SW480 (cell line): ENCODE measurements around the gene ARHGEF39.

ENCODE experiments used
- DNase-seq: peaks from one replicate; pipeline ENCODE4 v3.0.0-alpha.2; 2016; ENCODE audit warnings: low spot score

The ARHGEF39 gene

GRCh38 chr9:35675204-35675603, 10.2 kb upstream of the ARHGEF39 start:
- DNase-seq = no peak

GRCh38 chr9:35674025-35674361, 9.0 kb upstream of the ARHGEF39 start:
- no peak for DNase-seq

DNA sequence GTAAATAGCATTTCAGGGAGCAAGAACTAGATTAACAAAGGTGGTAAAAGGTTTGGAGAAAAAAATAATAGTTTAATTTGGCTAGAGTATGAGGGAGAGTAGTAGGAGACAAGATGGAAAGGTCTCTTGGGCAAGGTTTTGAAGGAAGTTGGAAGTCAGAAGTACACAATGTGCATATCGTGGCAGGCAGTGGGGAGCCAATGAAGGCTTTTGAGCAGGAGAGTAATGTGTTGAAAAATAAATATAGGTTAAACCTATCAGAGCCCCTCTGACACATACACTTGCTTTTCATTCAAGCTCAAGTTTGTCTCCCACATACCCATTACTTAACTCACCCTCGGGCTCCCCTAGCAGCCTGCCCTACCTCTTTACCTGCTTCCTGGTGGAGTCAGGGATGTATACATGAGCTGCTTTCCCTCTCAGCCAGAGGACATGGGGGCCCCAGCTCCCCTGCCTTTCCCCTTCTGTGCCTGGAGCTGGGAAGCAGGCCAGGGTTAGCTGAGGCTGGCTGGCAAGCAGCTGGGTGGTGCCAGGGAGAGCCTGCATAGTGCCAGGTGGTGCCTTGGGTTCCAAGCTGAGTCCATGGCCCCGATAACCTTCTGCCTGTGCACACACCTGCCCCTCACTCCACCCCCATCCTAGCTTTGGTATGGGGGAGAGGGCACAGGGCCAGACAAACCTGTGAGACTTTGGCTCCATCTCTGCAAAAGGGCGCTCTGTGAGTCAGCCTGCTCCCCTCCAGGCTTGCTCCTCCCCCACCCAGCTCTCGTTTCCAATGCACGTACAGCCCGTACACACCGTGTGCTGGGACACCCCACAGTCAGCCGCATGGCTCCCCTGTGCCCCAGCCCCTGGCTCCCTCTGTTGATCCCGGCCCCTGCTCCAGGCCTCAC, 8.4 kb upstream of the ARHGEF39 start, which contains the start of gene CA9:
Gene CA9, plus strand, starts transcription at position 797 of the 893 bp plus-strand sequence. Its CDS starts 32 bp downstream, at position 829.
- DNase-seq = no peak

GRCh38 chr9:35669331-35670145, 4.5 kb upstream of the ARHGEF39 start:
- DNase-seq = peak; percentile 87

- DNase-seq = no peak
Observed at GRCh38 chr9:35667939-35668338, 2.9 kb upstream of the ARHGEF39 start.

DNA sequence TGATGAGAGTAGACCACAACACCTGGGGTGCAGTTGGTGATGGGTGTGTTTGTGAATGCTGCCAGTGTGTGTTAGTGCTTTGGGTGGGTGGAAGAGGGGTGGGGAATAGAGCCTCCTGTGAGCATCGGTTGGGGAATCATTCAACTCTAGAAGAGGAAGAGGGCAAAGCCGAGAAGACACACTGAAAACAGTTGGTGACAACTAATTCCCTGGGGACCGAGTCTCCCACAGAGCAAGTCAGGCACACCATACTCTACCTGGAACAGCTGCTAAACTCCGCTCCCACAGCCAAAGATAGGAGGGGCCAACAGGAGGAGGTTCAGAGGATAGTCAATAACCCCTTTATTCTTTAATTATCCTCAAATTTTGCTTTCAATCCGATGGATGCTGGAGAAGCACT, 1.6 kb upstream of the ARHGEF39 start:
- no peak for DNase-seq

- DNase-seq = no peak
Observed at GRCh38 chr9:35666045-35666444, 1.1 kb upstream of the ARHGEF39 start.

- no peak for DNase-seq
Observed at GRCh38 chr9:35665471-35665818, 450 bp upstream of the ARHGEF39 start.

DNA sequence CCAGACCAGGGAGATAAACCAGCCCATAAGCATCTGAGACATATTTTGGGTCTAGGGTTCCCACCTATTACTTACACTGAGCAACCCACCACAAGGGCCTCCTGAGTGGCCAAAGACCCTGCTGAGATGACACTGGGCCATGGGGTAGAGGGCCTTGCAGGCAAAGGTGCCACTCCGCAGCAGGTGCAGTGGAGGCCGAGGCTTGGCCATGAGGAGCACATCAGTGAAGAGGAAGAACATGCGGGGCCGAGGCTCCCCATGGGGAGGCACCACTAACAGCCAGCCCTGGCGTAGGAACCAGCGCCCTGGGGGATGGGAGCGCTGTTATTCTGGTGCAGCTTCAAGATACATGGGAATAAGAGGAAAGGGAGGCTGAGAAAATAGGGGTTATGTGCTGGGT, 2.6 kb downstream of the ARHGEF39 start:
- DNase-seq = no peak

DNA sequence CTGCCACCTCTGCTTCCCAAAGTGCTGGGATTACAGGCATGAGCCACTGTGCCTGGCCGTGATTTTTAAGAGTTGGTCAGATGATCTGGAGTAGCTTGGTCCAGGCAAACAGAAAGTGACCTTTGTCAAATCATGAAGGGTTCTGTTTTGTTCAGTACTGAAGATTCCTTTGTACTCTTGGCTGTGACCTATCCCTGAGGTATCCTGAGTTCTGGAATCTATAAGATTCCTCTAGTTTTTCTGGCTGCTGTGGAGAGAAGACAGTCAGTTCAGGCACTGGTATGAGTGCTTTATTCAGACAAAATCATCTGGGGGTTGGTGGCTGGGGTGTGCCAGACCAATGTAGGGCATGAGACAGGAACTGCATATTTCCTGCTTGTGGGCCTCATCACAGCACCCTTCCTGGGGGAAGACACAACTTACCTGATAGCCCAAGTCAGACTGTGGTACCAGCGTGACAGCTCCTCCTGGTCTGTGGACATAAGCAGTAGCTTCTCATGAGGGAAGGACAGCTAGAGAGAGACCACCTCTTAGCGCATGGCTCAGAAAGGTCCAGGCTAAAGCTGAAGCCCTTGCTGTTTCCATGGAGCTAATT, 3.1 kb downstream of the ARHGEF39 start:
- DNase-seq = no peak

DNA sequence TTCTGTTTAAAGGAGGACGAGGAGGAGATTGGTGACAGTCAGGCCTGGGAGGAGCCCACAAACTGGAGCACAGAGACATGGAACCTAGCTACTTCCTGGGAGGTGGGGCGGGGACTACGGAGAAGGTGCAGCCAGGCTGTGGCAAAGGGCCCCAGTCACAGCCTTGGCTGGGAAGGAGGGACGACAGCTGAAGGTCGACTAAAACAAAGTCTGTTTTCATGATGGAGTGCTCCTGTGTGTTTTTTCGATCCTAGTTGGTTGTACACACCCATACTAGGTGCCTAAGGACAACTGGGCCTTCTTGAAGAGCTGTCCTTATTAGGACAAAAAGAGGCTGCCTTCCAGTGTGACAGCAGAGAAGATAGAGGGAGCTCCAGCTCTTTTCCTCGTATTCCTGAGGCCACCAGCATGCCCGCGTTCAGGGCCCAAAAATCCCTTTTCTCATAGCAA, 4.0 kb downstream of the ARHGEF39 start:
- no peak for DNase-seq

DNA sequence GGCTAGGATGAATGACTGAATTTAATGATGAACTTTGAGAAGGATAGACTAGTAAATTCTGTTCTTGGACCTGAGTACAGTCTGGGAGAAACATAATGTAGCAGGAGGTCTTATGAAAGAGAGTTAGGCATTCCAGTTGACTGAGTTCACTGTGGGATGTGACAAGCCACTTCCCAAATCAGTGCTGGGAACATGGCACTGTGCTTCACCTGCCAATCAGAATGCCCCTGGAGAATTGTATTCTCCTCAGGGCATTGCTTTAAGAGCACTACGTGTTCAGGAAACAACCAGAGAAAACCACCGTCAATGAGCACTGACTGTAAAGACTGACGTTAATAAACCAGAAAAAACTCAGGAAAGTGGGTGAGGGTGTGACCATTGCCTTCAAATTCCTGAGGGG, 5.7 kb downstream of the ARHGEF39 start:
- peak; percentile 36 for DNase-seq

DNA sequence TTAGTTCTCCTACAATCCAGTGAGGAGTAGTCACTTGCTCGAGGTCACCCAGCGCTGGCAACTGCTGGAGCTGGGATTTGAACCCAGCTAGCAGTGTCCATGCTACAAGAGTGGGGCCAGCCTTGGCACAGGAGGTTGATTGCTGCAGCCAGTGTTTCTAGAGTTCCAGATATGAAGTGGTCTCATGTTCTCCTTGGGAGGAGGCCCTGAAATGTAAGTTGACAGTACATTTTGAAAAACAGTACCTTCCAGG, 6.1 kb downstream of the ARHGEF39 start:
- no peak for DNase-seq

DNA sequence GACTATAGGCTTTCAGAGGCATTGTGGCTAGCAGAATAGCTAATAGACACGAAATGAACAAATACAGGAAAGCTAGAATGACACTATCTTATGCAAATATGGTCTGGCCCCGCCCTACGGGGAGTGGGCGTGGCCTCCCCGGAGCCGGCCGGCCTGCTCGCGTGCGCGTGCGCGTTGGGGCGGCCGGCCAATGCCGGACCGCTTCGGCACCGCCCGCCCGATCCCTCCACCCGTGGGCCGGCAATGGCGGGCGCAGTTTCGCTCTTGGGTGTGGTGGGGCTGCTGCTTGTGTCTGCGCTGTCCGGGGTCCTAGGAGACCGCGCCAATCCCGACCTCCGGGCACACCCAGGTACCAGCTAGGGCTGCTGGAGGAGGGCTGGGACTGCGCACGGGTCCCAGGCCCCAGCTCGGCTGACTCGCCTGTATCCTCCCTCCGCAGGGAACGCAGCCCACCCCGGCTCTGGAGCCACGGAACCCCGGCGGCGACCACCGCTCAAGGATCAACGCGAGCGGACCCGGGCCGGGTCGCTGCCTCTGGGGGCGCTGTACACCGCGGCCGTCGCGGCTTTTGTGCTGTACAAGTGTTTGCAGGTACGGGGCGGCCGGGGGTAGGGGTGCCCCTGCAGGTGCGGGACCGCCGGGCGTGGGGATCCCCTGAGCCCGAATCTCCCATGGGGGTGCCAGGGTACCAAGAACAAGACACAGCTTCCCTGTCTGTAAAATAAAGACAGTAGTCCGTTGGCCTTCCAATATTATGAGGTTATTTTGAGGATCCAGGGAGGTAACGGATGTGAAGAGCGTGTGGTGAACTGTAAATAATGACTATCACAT, 6.6 kb downstream of the ARHGEF39 start, which contains the start of gene CCDC107:
Gene CCDC107, plus strand, starts transcription at position 156 of the 831 bp plus-strand sequence. Its CDS starts 88 bp downstream, at position 244.
- DNase-seq = peak; percentile 82

DNA sequence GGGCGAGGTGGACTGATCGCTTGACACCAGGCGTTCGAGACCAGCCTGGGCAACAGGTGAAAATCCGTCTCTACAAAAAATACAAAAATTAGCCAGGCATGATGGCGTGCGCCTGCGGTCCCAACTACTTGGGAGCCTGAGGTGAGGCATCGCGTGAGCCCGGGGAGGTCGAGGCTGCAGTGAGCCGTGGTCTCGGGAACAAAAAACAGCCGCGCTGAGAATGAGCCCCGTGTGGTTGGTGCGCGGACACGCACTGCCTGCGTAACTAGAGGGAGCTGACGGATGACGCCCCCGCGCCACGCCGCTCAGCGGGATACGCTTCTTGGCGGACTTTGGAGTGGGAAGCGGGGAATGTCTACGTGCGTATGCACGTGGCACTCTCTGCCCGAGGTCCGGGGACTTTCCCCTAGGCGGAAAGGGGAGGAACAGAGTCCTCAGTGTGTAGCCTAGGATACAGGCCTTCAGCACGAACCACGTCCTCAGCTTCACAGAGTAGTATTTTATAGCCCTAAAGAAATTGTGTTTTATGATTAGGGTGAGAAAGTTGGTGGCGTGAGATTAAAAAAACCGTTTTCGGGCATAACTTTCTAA, 7.4 kb downstream of the ARHGEF39 start, which contains the start of gene RMRP:
Gene RMRP, minus strand, starts transcription at position 474 of the 591 bp plus-strand sequence.
- DNase-seq = peak; percentile 99

DNA sequence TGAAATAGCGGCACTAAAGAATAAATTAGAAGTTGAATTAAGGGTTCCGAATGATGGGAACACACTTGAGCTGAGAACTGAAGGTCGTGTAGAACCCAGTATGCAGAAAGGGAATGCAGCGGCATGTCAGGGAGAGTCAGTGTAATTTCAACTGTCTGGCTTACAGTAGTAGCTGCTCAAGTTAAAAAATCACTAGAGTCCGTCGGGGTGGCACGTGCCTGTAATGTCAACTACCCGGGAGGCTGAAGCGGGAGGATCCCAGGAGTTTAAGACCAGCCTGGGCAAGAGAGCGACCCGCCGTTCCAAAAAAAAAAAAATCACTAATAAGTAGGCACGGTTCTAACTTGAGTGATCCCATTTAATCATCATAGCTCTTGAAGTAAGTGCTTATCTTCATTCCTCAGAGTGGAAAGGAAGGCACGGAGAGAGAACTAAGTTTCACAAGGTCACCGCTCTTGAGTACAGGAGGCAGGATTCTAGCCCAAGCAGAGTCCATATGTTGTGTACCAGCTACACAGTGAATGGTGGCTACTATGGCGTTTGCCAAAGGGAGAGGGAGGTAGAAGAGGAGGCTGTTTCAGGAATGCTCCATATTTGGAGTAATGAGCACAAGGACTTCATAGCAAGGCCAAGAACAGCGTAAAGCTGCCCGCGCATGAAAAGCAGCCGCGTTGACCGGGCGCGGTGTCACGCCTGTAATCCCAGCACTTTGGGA, 8.0 kb downstream of the ARHGEF39 start:
- DNase-seq = peak; percentile 44

- DNase-seq = peak; percentile 25
Observed at GRCh38 chr9:35656348-35656747, 8.6 kb downstream of the ARHGEF39 start.

GRCh38 chr9:35653611-35654010, 11.4 kb downstream of the ARHGEF39 start:
- no peak for DNase-seq

- DNase-seq = no peak
Observed at GRCh38 chr9:35652829-35653209, 12.2 kb downstream of the ARHGEF39 start.

GRCh38 chr9:35651956-35652828, 12.8 kb downstream of the ARHGEF39 start:
- DNase-seq = peak; percentile 39
